Stimulated activated CD4-positive, alpha-beta T cell treated with anti-CD3 and anti-CD28 coated beads, Interleukin-12 subunit alpha, Interleukin-12 subunit beta, amount 100 ng/mL, for 24 hours (primary cell): ENCODE data around the gene OTUD5.

Experiments
- DNase-seq, 2 experiments: peaks; one replicate each; pipeline ENCODE4 v3.0.0-alpha.2; 2020; ENCODE audit warnings: low read depth in 2 of 2

OTUD5 gene

GRCh38 chrX:48937054-48937907 lies 20.1 kb downstream of the OTUD5 start:
- DNase-seq, result peak; percentile 72 to 82

- no peak for DNase-seq
Measured at GRCh38 chrX:48936429-48937053, 20.9 kb downstream of the OTUD5 start.

DNA sequence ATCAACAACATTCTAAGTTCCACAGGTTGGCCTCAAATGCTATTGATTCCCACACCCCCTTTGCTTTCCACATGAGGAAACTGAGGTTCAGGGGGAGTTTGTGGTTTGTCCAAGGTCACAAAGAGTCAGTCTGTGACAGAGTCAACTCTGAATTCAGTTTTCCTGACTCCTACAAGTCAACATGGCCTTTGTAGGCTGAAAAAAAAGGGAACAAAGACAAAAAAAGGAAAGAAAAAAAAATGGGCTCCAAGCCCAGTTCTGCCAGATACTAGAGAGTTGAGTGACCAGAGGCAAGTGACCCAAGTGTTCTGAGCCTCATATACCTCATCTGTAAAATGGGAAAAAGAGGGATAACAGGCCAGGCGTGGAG lies 22.1 kb downstream of the OTUD5 start:
- no peak for DNase-seq

GRCh38 chrX:48934581-48935300 lies 22.7 kb downstream of the OTUD5 start:
- no peak for DNase-seq

DNA sequence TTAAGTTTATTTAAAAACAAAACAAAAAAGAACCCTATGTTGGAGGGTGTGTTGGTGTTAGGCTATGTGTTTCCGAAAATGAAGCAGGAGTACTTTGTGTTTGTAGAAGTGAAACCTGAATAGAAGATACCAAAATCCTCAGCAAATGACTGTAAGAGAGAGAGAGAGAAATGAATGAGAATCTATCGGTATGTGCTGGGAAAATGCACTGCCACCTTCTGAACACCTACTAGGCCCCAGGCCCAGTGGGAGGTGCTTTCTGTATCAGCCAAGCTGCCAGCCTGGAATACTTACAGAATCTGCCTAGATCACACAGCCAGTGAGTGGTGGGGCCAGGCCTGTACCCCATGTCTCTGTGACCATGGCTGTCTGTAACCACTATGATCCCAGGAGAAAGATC lies 23.6 kb downstream of the OTUD5 start:
- DNase-seq, result no peak

DNA sequence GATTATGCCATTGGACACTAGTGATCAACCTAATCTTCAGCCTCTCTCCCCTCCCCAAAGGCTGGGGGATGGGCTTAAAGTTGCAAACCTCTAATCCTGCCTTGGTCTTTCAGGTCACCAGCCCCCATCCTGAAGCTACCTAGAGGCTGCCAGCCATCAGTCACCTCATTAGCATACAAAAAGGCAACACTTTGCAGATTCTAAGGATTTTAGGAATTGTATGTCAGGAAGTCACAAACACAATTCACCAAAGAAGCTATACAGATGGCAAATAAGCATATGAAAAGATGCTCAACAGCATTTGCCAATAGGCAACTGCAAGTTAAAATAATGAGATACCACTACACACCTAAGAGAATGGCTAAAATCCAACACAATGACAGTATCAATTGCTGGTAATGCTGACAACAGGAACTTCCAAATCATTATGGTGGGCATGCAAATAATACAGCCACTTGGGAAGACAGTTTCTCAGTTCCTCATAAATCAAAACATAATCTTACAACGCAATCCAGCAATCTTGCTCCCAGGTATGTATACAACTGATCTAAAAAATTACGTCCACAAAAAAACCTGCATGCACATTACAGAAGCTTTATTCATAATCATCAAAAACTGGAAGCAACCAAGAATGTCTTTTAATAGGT lies 29.5 kb downstream of the OTUD5 start:
- no peak for DNase-seq

DNA sequence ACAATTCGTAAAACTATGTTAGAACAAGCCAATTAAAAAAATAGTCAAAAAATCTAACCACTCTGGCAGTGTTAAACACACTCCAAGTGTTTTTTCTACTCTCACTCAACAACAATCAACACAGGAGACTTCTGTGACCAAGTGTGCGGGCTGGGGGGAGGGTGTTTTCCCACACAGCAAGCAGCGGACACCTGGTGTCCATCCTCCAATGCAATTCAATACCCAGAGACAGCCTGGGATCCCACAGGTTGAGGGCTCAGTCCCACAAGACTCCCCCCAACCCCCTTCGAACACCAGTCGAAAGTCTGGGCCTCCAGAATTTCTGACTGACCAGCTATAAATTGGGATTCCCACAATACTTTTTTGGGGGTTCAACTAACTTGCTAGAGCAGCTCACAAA lies 30.3 kb downstream of the OTUD5 start:
- no peak for DNase-seq

DNA sequence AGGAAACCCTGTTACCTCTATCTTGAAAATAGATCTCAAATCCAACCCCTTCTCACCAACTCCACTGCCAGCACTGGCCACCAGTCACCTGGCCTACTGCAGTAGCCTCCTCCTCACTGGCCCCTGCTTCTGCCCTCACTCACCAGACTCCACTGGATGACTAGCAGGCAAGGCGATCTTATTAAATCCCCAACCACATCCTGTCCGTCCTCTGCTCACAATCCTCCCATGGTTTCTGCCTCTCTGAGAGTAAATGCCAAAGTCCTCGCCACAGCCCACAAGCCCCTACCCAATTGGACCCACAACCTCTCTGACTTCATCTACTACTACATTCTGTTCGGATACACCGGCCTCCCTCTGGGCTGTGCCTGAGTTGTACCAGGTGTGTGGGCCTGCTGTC lies 33.1 kb downstream of the OTUD5 start:
- no peak for DNase-seq

- no peak for DNase-seq
Measured at GRCh38 chrX:48923771-48924170, 33.6 kb downstream of the OTUD5 start.

DNA sequence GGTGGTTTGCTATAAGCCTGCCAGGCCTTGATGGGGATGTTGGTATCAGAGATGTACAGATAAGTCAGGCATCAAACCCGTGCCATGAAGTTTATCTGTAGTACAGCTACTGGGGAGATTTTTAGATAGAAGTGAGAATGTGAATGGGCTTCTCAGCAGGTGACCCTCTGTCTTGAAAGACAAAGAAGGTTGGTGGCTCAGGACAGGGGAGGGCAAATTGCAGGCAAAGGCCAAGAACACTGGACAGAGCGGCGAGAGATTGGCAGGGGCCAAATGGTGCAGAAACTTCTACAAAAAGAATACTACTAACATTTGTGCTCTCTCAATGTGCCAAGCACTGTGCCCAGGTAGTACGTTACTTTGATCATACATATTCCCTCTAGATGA lies 36.7 kb downstream of the OTUD5 start:
- no peak for DNase-seq

GRCh38 chrX:48919947-48920717 lies 37.3 kb downstream of the OTUD5 start:
- DNase-seq, result no peak

- no peak for DNase-seq
Measured at GRCh38 chrX:48919360-48919841, 38.0 kb downstream of the OTUD5 start.

DNA sequence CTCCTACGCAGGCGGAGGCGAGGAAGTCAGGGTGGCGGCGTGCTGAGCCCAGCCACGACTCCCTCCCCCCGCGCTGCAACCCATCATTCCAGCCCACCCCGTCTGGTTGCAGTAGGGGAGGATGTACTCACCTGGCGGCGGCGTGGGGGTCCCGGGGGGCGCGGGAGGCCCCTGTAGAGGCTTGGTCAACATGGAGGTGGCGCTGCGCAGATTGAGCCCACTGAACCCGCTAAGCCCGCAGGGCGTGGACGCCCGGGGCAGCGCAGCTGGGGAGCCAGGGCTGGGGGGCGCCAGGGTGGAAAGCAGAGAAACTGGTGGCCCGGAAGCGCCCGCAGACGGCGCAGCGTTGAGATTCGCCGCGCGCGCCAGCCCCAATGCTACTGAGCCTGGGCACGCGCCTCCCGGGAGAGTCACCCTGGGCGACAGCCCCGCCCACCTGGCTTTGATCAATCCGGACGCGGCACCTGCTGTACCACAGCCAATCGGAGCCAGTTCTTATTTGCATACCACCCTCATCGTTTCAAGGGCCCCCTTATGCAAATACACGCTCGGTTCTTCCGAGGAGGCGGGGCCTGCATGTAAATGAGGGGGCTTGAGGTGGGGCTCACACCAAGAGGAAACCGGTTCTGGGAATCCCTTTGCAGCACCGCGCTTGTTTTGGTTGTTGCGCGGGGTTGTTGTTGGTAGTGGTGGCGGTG lies 38.6 kb downstream of the OTUD5 start, which contains the start of gene PIM2:
PIM2 (minus strand) TSS at position 382 of the 698 bp plus-strand sequence; CDS start at position 192, 190 bp downstream.
- peak; percentile 75 to 79 for DNase-seq

- DNase-seq, result no peak
Measured at GRCh38 chrX:48918301-48918642, 39.1 kb downstream of the OTUD5 start.

GRCh38 chrX:48917139-48918001 lies 40.0 kb downstream of the OTUD5 start:
- DNase-seq, result peak; percentile 64 to 72

- DNase-seq, result no peak
Measured at GRCh38 chrX:48914593-48915493, 42.6 kb downstream of the OTUD5 start.

GRCh38 chrX:48913605-48914366 lies 43.6 kb downstream of the OTUD5 start:
- no peak for DNase-seq
